Measurements from ENCODE around the gene CABP2.
"Not testable (repeated sequence)": the region's sequence is repeated elsewhere in the genome, so short reads cannot be mapped to it uniquely, and the experiment has no call there.

Gene CABP2

DNA sequence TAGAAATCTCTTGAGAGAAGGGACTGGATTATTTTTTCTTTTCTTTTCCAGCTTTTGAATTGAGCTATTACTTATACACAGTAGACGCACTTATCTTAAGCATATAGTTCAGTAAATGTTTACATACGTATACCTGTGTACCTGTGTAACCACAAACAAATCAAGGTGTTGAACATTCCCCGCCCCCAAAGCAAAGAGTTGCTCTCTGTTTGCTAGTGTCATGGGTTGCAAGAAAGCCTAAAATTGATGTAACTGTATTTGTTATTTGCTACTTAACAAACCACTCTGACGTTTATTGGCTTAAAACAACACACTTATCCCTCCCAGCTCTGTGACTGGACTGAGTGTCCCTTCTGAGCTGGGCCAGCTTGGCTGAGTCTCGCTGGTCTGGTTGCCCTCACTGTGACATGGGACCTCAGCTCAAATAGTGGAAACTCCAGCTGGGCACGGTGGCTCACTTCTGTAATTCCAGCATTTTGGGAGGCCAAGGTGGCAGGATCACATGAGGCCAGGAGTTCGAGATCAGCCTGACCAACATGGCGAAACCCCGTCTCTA is 25.4 kb upstream of the CABP2 start:
- no peak for TF ChIP-seq CTCF (IDR thresholded peaks at IDR 0.05; ENCODE audit: insufficient read depth, low read length, missing control alignments)
- H3K4me3 ChIP-seq (ENCODE audit: low read depth, low read length): no peak overlapping the region
- ChIA-PET CTCF (interaction anchor here (1.1 kb wide), 1 partner anchor 23 kb away, joined by 3 read pairs; no protein-coding TSS in a partner anchor), POLR2A (no interaction called here)
- DNase-seq (ENCODE audit: low read depth, low spot score): no peak

GRCh38 chr11:67548112-67548511 is 24.9 kb upstream of the CABP2 start:
- CTCF ChIA-PET: interaction anchor here (1.1 kb wide), 1 partner anchor 24 kb away, joined by 3 read pairs; no protein-coding TSS in a partner anchor
- POLR2A ChIA-PET: not testable (repeated sequence)

DNA sequence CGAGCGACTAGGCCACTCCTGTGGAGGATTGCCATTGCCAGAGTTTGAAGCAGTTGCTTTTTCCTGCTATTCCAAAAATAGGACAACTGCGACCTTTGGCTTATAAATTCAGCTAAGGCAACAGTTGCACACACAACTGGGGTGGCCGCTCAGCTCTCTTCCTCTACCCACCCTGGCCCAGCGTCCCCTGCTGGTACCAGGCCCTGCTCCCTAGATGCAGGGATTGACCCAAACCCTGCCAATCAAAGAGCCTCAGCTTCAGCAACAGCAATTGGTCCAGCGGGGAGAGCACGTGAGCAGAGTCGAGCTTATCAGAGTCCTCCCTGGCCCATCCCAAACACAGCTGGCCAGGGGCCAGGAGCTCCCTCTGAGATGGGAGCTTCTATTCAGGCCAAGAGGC is 22.0 kb upstream of the CABP2 start:
- POLR2A ChIA-PET: no interaction called here
- no peak overlapping the region for H3K4me3 ChIP-seq (ENCODE audit: low read depth, low read length)
- CTCF ChIA-PET: no interaction called here
- no peak for TF ChIP-seq CTCF (IDR thresholded peaks at IDR 0.05; ENCODE audit: insufficient read depth, low read length, missing control alignments)
- no peak for DNase-seq (ENCODE audit: low read depth, low spot score)

More at GRCh38 chr11:67548112-67548511, 24.9 kb upstream of the CABP2 start:
- not testable (repeated sequence) for DNase-seq (ENCODE audit: low read depth, low spot score); H3K4me3 ChIP-seq (ENCODE audit: low read depth, low read length)

GRCh38 chr11:67544616-67545242 is 21.5 kb upstream of the CABP2 start:
- no peak for DNase-seq (ENCODE audit: low read depth, low spot score)
- no peak overlapping the region for H3K4me3 ChIP-seq (ENCODE audit: low read depth, low read length)
- ChIA-PET POLR2A (interaction anchor here (0.7 kb wide), 1 partner anchor 15 kb away, joined by 3 read pairs; no protein-coding TSS in a partner anchor), CTCF (no interaction called here)
- TF ChIP-seq CTCF (IDR thresholded peaks at IDR 0.05; ENCODE audit: insufficient read depth, low read length, missing control alignments): no peak

GRCh38 chr11:67543585-67543984 is 20.3 kb upstream of the CABP2 start:
- no peak for TF ChIP-seq CTCF (IDR thresholded peaks at IDR 0.05; ENCODE audit: insufficient read depth, low read length, missing control alignments)
- DNase-seq (ENCODE audit: low read depth, low spot score): no peak
- ChIA-PET CTCF (no interaction called here), POLR2A (no interaction called here)
- H3K4me3 ChIP-seq (ENCODE audit: low read depth, low read length): no peak overlapping the region

DNA sequence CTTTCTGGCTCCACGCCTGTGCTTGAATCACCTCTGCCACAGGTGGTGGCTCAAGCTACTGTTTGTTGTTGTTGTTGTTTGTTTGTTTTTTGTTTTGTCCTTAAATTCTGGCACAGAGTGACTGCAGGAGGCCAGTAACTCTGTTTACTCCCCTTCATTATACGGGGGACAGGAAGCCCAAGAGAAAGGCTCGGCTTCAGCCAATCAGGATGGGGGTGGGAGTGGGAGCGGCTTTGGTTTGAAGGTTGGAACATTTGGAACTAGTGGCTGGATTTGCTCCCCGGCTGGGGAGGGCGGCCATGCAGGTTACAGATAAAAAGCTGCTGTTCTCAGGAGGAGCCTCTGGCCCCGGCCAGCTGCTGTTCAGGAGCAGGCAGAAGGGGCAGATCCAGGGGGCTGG is 19.7 kb upstream of the CABP2 start:
- no peak overlapping the region for H3K4me3 ChIP-seq (ENCODE audit: low read depth, low read length)
- CTCF ChIA-PET: no interaction called here
- no peak for TF ChIP-seq CTCF (IDR thresholded peaks at IDR 0.05; ENCODE audit: insufficient read depth, low read length, missing control alignments)
- no peak for DNase-seq (ENCODE audit: low read depth, low spot score)
- POLR2A ChIA-PET: no interaction called here

- POLR2A ChIA-PET: no interaction called here
- CTCF ChIA-PET: no interaction called here
- H3K4me3 ChIP-seq (ENCODE audit: low read depth, low read length): no peak overlapping the region
These were observed 18.9 kb upstream of the CABP2 start for GRCh38 chr11:67542169-67542568.

More at GRCh38 chr11:67542169-67542568, 18.9 kb upstream of the CABP2 start:
- no peak for TF ChIP-seq CTCF (IDR thresholded peaks at IDR 0.05; ENCODE audit: insufficient read depth, low read length, missing control alignments)
- DNase-seq (ENCODE audit: low read depth, low spot score): no peak

All from AG04449 (cell line).